ENCODE results near the gene GSTCD.
"Not testable (repeated sequence)": the region's sequence is repeated elsewhere in the genome, so short reads cannot be mapped to it uniquely, and the experiment has no call there.

Gene GSTCD

GRCh38 chr4:105751718-105752299 lies 43.2 kb downstream of the GSTCD start:
- Mint-ChIP-seq H3K9me3 (no peaks in the 10 kb centered on the region), H3K4me1 (peaks cover 2 to 6% of the 10 kb centered on the region in 2 donors), H3K36me3 (peaks cover 0 to 3% of the 10 kb centered on the region in 2 donors), H3K27ac (no peak overlapping the region), H3K27me3 (no peaks in the 10 kb centered on the region), H3K4me3 (no peak overlapping the region)
- DNase-seq (no peak), ATAC-seq (replicated peaks) (peak in 1 of 2 donors; percentile 16)

- H3K27ac Mint-ChIP-seq = no peak overlapping the region
- DNase-seq (no peak), ATAC-seq (replicated peaks) (no peak)
- peaks cover 0 to under 1% of the 10 kb centered on the region in 2 donors for H3K9me3 Mint-ChIP-seq
- H3K36me3 Mint-ChIP-seq = peaks cover 0 to 3% of the 10 kb centered on the region in 2 donors
- H3K4me1 Mint-ChIP-seq = peaks cover 2 to 6% of the 10 kb centered on the region in 2 donors
- H3K4me3 Mint-ChIP-seq = no peak overlapping the region
- no peaks in the 10 kb centered on the region for H3K27me3 Mint-ChIP-seq
These were observed 44.8 kb downstream of the GSTCD start for GRCh38 chr4:105753361-105753760.

GRCh38 chr4:105755375-105755774 lies 46.8 kb downstream of the GSTCD start:
- H3K4me1 Mint-ChIP-seq = peaks cover 2 to 6% of the 10 kb centered on the region in 2 donors
- no peaks in the 10 kb centered on the region for H3K36me3 Mint-ChIP-seq
- H3K27me3 Mint-ChIP-seq = no peaks in the 10 kb centered on the region
- H3K9me3 Mint-ChIP-seq = peaks cover 0 to 1% of the 10 kb centered on the region in 2 donors
- ATAC-seq (replicated peaks) = peak in 1 of 2 donors; percentile 19
- DNase-seq = no peak
- no peak overlapping the region for H3K27ac Mint-ChIP-seq
- no peak overlapping the region for H3K4me3 Mint-ChIP-seq

- DNase-seq (no peak), ATAC-seq (replicated peaks) (no peak)
- Mint-ChIP-seq H3K27me3 (no peaks in the 10 kb centered on the region), H3K36me3 (no peaks in the 10 kb centered on the region), H3K27ac (no peak overlapping the region), H3K9me3 (peaks cover 0 to 1% of the 10 kb centered on the region in 2 donors), H3K4me3 (no peak overlapping the region), H3K4me1 (peaks cover 2 to 6% of the 10 kb centered on the region in 2 donors)
These were observed 50.4 kb downstream of the GSTCD start for GRCh38 chr4:105758958-105759357.

- Mint-ChIP-seq H3K9me3 (peaks cover 0 to 6% of the 10 kb centered on the region in 2 donors), H3K27me3 (no peaks in the 10 kb centered on the region), H3K36me3 (peaks cover 15 to 32% of the 10 kb centered on the region in 2 donors), H3K4me1 (no peaks in the 10 kb centered on the region), H3K4me3 (no peak overlapping the region), H3K27ac (no peak overlapping the region)
- ATAC-seq (replicated peaks) (no peak), DNase-seq (no peak)
These were observed 57.3 kb downstream of the GSTCD start for GRCh38 chr4:105765690-105766407.

GRCh38 chr4:105767579-105767978 lies 59.0 kb downstream of the GSTCD start:
- Mint-ChIP-seq H3K9me3 (peaks cover 6 to 15% of the 10 kb centered on the region in 2 donors), H3K36me3 (peaks cover 32 to 49% of the 10 kb centered on the region in 2 donors), H3K4me3 (no peak overlapping the region), H3K27ac (no peak overlapping the region), H3K27me3 (no peaks in the 10 kb centered on the region), H3K4me1 (peaks cover 3 to 5% of the 10 kb centered on the region in 2 donors)
- DNase-seq (no peak), ATAC-seq (replicated peaks) (no peak)

- not testable (repeated sequence) for H3K27me3 Mint-ChIP-seq; H3K4me1 Mint-ChIP-seq; ATAC-seq (replicated peaks); DNase-seq; H3K27ac Mint-ChIP-seq; H3K4me3 Mint-ChIP-seq
- Mint-ChIP-seq H3K9me3 (peaks cover 18 to 26% of the 10 kb centered on the region in 2 donors), H3K36me3 (peaks cover 55 to 71% of the 10 kb centered on the region in 2 donors)
These were observed 61.9 kb downstream of the GSTCD start for GRCh38 chr4:105770524-105770923.

GRCh38 chr4:105772065-105772464 lies 63.5 kb downstream of the GSTCD start:
- not testable (repeated sequence) for H3K4me3 Mint-ChIP-seq; ATAC-seq (replicated peaks); H3K4me1 Mint-ChIP-seq; H3K27me3 Mint-ChIP-seq; H3K27ac Mint-ChIP-seq; DNase-seq
- H3K36me3 Mint-ChIP-seq = peaks cover 60 to 69% of the 10 kb centered on the region in 2 donors
- peaks cover 18 to 23% of the 10 kb centered on the region in 2 donors for H3K9me3 Mint-ChIP-seq

- H3K27me3 Mint-ChIP-seq; ATAC-seq (replicated peaks); H3K4me1 Mint-ChIP-seq; DNase-seq; H3K4me3 Mint-ChIP-seq; H3K27ac Mint-ChIP-seq: not testable (repeated sequence)
- Mint-ChIP-seq H3K36me3 (peaks cover 51 to 53% of the 10 kb centered on the region in 2 donors), H3K9me3 (peaks cover 18 to 20% of the 10 kb centered on the region in 2 donors)
These were observed 67.3 kb downstream of the GSTCD start for GRCh38 chr4:105775760-105776415.

- Mint-ChIP-seq H3K36me3 (peaks cover 19 to 27% of the 10 kb centered on the region in 2 donors), H3K27me3 (no peaks in the 10 kb centered on the region), H3K9me3 (peaks cover 0 to 2% of the 10 kb centered on the region in 2 donors), H3K4me3 (no peak overlapping the region), H3K4me1 (peaks cover 0 to 3% of the 10 kb centered on the region in 2 donors), H3K27ac (no peak overlapping the region)
- DNase-seq (no peak), ATAC-seq (replicated peaks) (no peak)
These were observed 71.6 kb downstream of the GSTCD start for GRCh38 chr4:105780176-105780575.

- DNase-seq (no peak), ATAC-seq (replicated peaks) (no peak)
- Mint-ChIP-seq H3K27ac (no peak overlapping the region), H3K27me3 (no peaks in the 10 kb centered on the region), H3K36me3 (peaks cover 7 to 18% of the 10 kb centered on the region in 2 donors), H3K4me3 (no peak overlapping the region), H3K9me3 (no peaks in the 10 kb centered on the region), H3K4me1 (no peaks in the 10 kb centered on the region)
These were observed 76.2 kb downstream of the GSTCD start for GRCh38 chr4:105784761-105785160.

GRCh38 chr4:105785792-105786191 lies 77.2 kb downstream of the GSTCD start:
- no peak for ATAC-seq (replicated peaks)
- no peaks in the 10 kb centered on the region for H3K27me3 Mint-ChIP-seq
- DNase-seq = no peak
- no peak overlapping the region for H3K27ac Mint-ChIP-seq
- H3K4me3 Mint-ChIP-seq = no peak overlapping the region
- H3K9me3 Mint-ChIP-seq = no peaks in the 10 kb centered on the region
- H3K36me3 Mint-ChIP-seq = peaks cover 7 to 18% of the 10 kb centered on the region in 2 donors
- H3K4me1 Mint-ChIP-seq = no peaks in the 10 kb centered on the region

- ATAC-seq (replicated peaks) (no peak), DNase-seq (no peak)
- no peaks in the 10 kb centered on the region for H3K27me3 Mint-ChIP-seq
- H3K36me3 Mint-ChIP-seq = peaks cover 6 to 18% of the 10 kb centered on the region in 2 donors
- H3K4me1 Mint-ChIP-seq = no peaks in the 10 kb centered on the region
- H3K27ac Mint-ChIP-seq = no peak overlapping the region
- no peak overlapping the region for H3K4me3 Mint-ChIP-seq
- no peaks in the 10 kb centered on the region for H3K9me3 Mint-ChIP-seq
These were observed 78.2 kb downstream of the GSTCD start for GRCh38 chr4:105786748-105787147.

- H3K4me1 Mint-ChIP-seq = no peaks in the 10 kb centered on the region
- H3K27me3 Mint-ChIP-seq = no peaks in the 10 kb centered on the region
- peaks cover 17 to 30% of the 10 kb centered on the region in 2 donors for H3K36me3 Mint-ChIP-seq
These were observed 88.6 kb downstream of the GSTCD start for GRCh38 chr4:105797225-105797624.

More at GRCh38 chr4:105797225-105797624, 88.6 kb downstream of the GSTCD start:
- ATAC-seq (replicated peaks) (no peak), DNase-seq (no peak)
- Mint-ChIP-seq H3K4me3 (no peak overlapping the region), H3K9me3 (peaks cover 0 to 3% of the 10 kb centered on the region in 2 donors), H3K27ac (no peak overlapping the region)
